GM12878 (cell line): ENCODE measurements around the gene OR4D6.

Source experiments
- ASH2L ChIP-seq: fragments of 300-600, 200-600 bp; sonication (generic); IDR thresholded peaks from 2 replicates; pipeline ENCODE4 v1.6.1; 2017; ENCODE audit warnings: low read depth, mild to moderate bottlenecking, borderline replicate concordance
- CEBPB ChIP-seq, 2 experiments: fragments of 150-350 bp in 1 of 2; IDR thresholded peaks; 2 replicates each; pipeline ENCODE4 v1.6.1; 2012 to 2014; ENCODE audit warnings: low read depth in 2 of 2, low read length in 2 of 2, borderline replicate concordance in 1 of 2, inconsistent platforms in 1 of 2
- HDAC6 ChIP-seq: fragments of 200-600 bp; sonication (generic); IDR thresholded peaks from one replicate; pipeline ENCODE4 v1.8.0; 2017; ENCODE audit warnings: antibody characterized with exemption; ENCODE audit not compliant: unreplicated experiment
- JUND ChIP-seq: IDR thresholded peaks from 2 replicates; pipeline ENCODE4 v1.6.1; 2012; ENCODE audit warnings: low read depth, mild to moderate bottlenecking, low read length, improper control_type of control experiment, moderate library complexity
- SUZ12 ChIP-seq: fragments of 200-600 bp; sonication (generic); IDR thresholded peaks from one replicate; pipeline ENCODE4 v1.6.1; 2018; ENCODE audit warnings: antibody characterized with exemption, mild to moderate bottlenecking; ENCODE audit not compliant: unreplicated experiment
- TARDBP ChIP-seq: IDR thresholded peaks from 2 replicates; pipeline ENCODE4 v1.6.1; 2016; ENCODE audit warnings: borderline replicate concordance
- TF ChIP-seq, protein P1 (sequence below): IDR thresholded peaks from 2 replicates; pipeline ENCODE4 v1.6.1; 2012; ENCODE audit warnings: mild to moderate bottlenecking, low read depth, low read length

DNA sequence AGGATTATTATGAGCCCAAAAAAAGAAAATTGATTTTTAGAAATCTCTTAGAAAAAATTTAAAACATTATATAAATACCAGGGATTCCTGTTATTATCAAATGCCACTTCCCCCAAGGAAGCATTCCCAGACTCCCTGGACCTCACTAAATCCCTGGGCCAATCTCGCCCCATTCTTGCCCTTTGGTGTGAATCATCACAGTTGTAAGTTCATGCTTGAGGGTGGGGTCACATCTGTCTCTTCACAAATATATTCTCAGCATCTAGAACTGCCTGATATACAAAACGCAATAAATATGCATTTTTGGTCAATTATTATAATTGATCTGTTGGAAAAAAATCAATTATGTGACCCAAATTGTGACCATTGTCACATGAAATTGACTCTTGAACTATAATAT, 8.3 kb upstream of the OR4D6 start:
- TF ChIP-seq CEBPB (IDR thresholded peaks at IDR 0.05; ENCODE audit: borderline replicate concordance in 1 of 2, low read depth in 2 of 2, low read length in 2 of 2) = no peak
- no peak for TF ChIP-seq TARDBP
- TF ChIP-seq, protein P1, sequence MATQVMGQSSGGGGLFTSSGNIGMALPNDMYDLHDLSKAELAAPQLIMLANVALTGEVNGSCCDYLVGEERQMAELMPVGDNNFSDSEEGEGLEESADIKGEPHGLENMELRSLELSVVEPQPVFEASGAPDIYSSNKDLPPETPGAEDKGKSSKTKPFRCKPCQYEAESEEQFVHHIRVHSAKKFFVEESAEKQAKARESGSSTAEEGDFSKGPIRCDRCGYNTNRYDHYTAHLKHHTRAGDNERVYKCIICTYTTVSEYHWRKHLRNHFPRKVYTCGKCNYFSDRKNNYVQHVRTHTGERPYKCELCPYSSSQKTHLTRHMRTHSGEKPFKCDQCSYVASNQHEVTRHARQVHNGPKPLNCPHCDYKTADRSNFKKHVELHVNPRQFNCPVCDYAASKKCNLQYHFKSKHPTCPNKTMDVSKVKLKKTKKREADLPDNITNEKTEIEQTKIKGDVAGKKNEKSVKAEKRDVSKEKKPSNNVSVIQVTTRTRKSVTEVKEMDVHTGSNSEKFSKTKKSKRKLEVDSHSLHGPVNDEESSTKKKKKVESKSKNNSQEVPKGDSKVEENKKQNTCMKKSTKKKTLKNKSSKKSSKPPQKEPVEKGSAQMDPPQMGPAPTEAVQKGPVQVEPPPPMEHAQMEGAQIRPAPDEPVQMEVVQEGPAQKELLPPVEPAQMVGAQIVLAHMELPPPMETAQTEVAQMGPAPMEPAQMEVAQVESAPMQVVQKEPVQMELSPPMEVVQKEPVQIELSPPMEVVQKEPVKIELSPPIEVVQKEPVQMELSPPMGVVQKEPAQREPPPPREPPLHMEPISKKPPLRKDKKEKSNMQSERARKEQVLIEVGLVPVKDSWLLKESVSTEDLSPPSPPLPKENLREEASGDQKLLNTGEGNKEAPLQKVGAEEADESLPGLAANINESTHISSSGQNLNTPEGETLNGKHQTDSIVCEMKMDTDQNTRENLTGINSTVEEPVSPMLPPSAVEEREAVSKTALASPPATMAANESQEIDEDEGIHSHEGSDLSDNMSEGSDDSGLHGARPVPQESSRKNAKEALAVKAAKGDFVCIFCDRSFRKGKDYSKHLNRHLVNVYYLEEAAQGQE = no peak
- TF ChIP-seq ASH2L = no peak
- no peak for TF ChIP-seq SUZ12
- no peak for TF ChIP-seq HDAC6
- no peak for TF ChIP-seq JUND
